Left kidney (tissue), 2 donors: Measurements from ENCODE around the gene TGFBI. TPM values are rescaled to one million over a fixed set of nuclear protein-coding genes. Genes with fewer than 3 reads are reported as not detected.

Source experiments
- DNase-seq: peaks from one replicate; pipeline ENCODE4 v3.0.0-alpha.2; 2013
- polyA plus RNA-seq: library from polyadenylated mRNA; unstranded; fragments of 120-200 nt; gene quantifications from one replicate; pipeline ENCODE4 v1.2.1, GENCODE V29; 2013; ENCODE audit not compliant: insufficient read length

Gene TGFBI
- polyA plus RNA-seq, 1 donor: 204 TPM

DNA sequence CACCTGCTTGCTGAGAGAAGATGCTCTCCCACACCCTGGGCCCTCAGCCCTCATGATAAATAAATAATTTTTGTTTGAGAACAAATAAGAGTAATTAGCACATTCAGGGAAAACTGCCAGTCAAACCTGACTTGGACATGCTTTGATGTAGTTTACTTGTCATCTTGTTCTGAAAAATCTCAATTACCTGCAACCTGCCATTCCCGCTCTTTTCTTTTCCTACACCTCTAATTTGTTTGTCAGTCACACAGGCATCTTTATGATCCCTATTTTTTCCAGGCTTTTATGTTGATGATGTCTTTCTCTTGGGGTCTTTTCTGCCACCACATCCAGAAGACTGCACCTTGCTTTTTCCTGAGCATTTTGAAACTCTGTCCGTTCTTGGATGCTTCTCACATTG is 28.6 kb upstream of the TGFBI start:
- DNase-seq: no peak

DNA sequence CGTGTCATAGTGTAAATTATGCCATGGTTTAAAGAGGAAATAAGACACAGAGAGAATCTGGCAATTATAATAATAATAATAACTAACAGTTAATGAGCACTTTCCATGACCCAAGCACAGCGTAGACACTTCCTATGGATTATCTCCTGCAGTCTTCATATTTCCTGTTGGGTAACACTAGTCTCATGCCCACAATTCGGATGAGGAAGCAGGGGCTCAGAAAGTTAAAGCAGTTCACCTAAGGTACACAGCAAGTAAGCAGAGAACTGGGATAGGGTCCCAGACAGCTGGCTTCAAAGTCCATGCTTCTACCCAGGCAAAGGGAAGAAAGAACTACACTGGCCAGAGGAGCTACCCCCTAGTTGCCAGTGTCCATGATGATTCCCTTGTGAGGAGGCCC is 27.9 kb upstream of the TGFBI start:
- no peak for DNase-seq

- DNase-seq: no peak
Measured at GRCh38 chr5:136001466-136001981, 27.3 kb upstream of the TGFBI start.

GRCh38 chr5:136004436-136004835 is 24.4 kb upstream of the TGFBI start:
- DNase-seq: no peak

GRCh38 chr5:136005476-136005875 is 23.3 kb upstream of the TGFBI start:
- DNase-seq: no peak

- no peak for DNase-seq
Measured at GRCh38 chr5:136006164-136006563, 22.6 kb upstream of the TGFBI start.

GRCh38 chr5:136006761-136007251 is 22.0 kb upstream of the TGFBI start:
- DNase-seq: no peak

DNA sequence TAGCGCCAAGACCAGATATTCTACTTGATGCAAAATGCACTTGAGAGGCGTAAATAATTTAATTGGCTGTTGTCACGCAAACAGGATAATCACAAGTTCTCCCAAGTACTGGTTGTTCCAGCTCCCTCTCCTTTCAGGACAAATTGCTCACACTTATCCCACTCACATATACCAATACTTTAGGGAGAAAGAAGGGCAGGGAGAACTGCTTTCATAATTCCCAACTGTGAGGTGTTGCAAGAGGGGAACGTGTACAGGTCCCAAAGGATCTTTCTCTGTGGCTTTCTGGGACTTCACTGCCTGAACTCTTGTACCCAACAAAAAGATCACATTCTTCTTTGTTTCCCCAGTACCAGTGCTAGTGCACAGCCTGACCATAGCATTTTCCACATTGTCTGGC is 21.5 kb upstream of the TGFBI start:
- DNase-seq: no peak

- DNase-seq: no peak
Measured at GRCh38 chr5:136011414-136012001, 17.3 kb upstream of the TGFBI start.

- no peak for DNase-seq
Measured at GRCh38 chr5:136012041-136012804, 16.6 kb upstream of the TGFBI start.

DNA sequence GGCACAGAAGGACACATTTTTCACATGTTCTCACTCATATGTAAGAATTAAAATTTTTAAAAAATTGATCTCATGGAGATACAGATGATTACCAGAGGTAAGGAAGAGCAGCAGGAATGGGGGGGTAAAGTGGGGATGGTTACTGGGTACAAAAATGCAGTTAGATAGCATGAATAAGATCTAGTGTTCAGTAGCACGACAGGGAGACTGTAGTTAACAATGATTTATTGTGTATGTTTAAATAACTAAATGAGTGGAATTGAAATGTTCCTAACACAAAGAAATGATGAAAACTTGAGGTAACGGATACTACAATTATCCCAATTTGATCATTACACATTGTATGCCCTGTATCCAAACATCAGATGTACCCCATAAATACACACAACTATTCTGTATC is 15.2 kb upstream of the TGFBI start:
- no peak for DNase-seq

GRCh38 chr5:136014049-136015002 is 14.5 kb upstream of the TGFBI start:
- DNase-seq: no peak

- no peak for DNase-seq
Measured at GRCh38 chr5:136015003-136015375, 13.8 kb upstream of the TGFBI start.

GRCh38 chr5:136015966-136016650 is 12.7 kb upstream of the TGFBI start:
- no peak for DNase-seq

- DNase-seq: no peak
Measured at GRCh38 chr5:136016945-136017530, 11.8 kb upstream of the TGFBI start.

- peak; percentile 87 for DNase-seq
Measured at GRCh38 chr5:136018814-136019783, 9.7 kb upstream of the TGFBI start.

GRCh38 chr5:136020001-136020382 is 8.8 kb upstream of the TGFBI start:
- no peak for DNase-seq

DNA sequence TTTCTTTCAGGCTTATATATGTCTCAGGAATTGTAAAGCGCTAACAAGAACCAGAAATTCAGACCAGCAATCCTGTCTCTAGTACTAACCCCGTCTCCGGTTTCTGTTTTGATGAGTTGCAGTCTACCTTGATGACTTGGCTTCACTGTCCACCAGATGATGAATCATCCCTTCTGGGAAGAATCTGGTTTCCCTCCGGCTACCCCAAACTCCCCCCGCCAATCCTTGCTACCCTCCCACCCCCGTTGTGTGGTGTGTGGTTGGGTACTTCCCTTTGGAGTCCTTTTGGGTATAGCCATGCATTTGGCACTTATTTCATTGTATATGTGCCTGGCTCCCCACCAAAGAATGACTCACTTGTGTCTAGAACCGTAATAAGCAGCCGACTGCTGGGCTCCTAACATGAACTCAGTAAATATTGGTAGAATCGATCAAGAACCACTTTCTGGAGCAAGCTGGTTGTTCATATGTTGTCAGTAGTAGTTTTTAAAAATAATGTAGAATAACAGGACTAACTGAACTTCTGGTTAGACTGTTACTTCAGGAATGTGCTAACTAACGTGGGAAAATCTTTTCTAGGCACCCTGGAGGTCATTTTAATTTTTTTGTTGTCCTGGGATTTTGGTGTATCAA is 8.3 kb upstream of the TGFBI start:
- no peak for DNase-seq

DNA sequence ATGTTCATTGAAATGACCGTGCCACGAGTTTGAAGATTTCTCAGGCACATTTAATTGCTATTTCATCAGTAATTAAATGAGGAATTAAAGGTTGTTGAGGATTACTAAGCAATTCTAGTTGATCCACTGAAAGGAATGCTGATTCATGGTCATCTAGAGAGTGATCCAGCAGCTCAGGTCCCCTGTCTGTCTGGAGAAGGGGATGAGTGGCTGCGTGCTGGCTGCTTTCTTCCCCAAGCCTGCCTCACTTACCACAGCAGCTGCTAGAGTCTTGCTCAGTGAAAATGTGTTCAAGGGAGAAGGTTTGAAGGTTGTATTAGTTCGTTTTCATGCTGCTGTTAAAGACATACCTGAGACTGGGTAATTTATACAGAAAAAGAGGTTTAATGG is 7.8 kb upstream of the TGFBI start:
- DNase-seq: no peak

DNA sequence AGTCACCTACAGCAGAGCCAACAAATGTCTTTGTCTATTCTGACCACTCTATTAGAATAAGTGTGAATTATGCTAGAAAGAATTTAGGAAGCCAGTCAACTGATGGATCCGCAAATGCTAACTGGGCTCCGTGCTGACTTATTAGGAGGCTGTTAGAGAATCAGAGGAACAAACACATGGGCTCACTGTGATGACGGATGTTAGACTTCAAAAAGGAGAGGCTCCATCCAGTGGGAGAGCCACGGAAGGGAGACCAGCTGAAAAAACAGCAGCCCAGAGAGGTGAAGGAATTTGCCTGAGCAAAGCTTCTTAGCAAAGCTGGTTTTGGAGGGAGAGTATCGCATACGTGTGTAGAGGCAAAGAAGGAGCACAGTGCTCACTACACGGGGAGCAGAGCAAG is 5.8 kb upstream of the TGFBI start:
- DNase-seq: no peak
